Fibroblast of pulmonary artery (primary cell): Measurements from ENCODE around the gene C2orf15.

Experiments
- DNase-seq: peaks from one replicate; pipeline ENCODE4 v3.0.0-alpha.2; 2010; ENCODE audit warnings: low read depth
- H3K4me3 ChIP-seq: replicated peaks from 2 replicates; pipeline ENCODE4 v1.5.1; 2011; ENCODE audit warnings: low read depth, mild to moderate bottlenecking, control low read depth, low read length, moderate library complexity
- TF ChIP-seq, protein P1 (sequence below): IDR thresholded peaks from 2 replicates; pipeline ENCODE4 v1.5.1; 2011; ENCODE audit warnings: mild to moderate bottlenecking, control low read depth, low read length, inconsistent platforms; ENCODE audit errors: missing control alignments

C2orf15 gene

DNA sequence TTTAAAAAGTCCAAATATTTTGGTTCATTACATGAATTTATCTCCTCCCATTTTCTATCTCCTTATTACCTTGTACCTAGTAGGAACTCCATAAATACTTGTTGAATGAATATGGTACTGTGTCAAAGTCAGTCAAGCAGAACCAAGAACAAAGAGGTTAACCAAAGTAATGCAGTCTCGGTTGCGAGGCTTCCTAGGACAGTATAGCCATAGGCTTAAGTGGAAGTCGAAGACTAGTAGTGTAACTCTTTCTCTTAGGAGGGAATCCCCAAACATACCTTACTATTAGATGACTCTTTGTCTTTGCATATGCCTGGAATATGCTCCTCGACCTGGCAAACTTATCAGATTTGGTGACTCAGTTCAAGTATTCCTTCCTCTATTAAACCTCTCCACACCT lies 18.1 kb downstream of the C2orf15 start:
- TF ChIP-seq, protein P1, sequence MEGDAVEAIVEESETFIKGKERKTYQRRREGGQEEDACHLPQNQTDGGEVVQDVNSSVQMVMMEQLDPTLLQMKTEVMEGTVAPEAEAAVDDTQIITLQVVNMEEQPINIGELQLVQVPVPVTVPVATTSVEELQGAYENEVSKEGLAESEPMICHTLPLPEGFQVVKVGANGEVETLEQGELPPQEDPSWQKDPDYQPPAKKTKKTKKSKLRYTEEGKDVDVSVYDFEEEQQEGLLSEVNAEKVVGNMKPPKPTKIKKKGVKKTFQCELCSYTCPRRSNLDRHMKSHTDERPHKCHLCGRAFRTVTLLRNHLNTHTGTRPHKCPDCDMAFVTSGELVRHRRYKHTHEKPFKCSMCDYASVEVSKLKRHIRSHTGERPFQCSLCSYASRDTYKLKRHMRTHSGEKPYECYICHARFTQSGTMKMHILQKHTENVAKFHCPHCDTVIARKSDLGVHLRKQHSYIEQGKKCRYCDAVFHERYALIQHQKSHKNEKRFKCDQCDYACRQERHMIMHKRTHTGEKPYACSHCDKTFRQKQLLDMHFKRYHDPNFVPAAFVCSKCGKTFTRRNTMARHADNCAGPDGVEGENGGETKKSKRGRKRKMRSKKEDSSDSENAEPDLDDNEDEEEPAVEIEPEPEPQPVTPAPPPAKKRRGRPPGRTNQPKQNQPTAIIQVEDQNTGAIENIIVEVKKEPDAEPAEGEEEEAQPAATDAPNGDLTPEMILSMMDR: no peak
- no peak overlapping the region for H3K4me3 ChIP-seq
- no peak for DNase-seq

DNA sequence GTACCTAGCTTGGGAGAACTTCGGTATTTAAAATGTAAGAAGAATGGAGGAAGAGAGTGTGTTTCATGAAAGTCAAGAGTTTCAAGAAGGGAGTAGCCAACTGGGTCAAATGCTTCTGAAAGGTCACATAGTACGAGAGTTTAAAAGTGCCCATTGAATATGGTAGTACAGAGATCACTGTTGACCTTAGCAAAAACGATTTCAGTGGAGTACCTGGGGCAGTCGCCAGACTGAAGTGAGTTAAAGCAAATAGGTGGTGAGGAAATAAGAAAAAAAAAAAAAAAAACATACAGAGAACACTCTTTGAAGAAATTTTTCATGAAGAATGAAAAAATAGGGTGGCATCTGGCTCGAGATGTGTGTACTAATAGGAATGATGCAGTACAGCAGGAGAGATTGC lies 24.7 kb downstream of the C2orf15 start:
- no peak overlapping the region for H3K4me3 ChIP-seq
- DNase-seq: no peak
- TF ChIP-seq, protein P1: no peak

DNA sequence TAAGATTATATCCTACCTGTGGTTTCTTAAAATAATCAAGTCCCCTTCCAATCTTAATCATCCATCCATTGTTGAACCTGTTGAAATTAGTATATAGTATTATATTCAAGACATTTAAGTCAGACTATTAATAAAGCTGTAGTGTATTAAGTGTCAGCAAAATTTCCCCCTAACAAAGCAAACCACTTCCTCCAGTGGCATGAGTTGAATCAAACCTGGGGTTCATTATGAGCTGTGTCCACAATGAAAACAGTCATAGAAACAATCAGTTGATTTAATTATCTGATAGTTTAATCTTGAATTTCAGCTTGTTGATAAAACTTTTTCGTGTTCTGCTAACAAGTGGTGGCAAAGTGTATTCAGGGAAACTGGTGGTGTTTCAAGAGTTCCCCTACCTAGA lies 28.0 kb downstream of the C2orf15 start:
- no peak overlapping the region for H3K4me3 ChIP-seq
- no peak for DNase-seq
- TF ChIP-seq, protein P1: no peak

DNA sequence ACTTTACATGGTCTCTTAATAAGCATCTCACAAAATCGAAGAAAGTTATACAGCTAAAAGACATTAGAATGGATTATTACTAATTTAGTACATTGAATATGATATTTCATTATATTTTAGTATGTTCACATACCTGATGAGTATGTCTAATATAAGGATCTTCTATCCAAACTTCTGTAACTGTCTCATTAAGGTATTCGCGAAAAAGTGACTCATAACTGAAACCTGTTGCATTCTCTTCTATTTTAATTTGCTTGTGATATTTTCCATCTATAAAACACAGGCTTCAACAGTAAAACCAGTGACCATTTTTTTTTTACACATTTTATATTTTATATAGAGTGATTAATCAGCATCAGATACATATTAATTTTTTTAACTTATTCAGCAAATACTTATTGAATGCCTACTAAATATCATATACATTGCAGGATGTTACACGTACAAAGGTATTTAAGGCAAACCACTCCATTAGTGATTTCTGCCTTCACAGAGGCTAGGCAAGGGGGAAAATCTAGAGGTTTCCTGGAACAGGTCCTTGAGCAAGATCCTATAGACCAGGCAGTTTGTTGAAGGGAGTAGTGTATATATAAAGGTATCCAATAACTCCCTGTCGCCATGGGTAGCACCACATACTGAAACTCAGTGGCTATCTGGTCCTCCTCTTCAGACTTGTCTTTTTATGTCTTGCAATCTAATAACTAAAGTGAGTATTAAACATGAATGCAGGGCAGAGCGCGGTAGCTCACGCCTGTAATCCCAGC lies 30.1 kb downstream of the C2orf15 start:
- DNase-seq: no peak
- TF ChIP-seq, protein P1: no peak
- H3K4me3 ChIP-seq: no peak overlapping the region

DNA sequence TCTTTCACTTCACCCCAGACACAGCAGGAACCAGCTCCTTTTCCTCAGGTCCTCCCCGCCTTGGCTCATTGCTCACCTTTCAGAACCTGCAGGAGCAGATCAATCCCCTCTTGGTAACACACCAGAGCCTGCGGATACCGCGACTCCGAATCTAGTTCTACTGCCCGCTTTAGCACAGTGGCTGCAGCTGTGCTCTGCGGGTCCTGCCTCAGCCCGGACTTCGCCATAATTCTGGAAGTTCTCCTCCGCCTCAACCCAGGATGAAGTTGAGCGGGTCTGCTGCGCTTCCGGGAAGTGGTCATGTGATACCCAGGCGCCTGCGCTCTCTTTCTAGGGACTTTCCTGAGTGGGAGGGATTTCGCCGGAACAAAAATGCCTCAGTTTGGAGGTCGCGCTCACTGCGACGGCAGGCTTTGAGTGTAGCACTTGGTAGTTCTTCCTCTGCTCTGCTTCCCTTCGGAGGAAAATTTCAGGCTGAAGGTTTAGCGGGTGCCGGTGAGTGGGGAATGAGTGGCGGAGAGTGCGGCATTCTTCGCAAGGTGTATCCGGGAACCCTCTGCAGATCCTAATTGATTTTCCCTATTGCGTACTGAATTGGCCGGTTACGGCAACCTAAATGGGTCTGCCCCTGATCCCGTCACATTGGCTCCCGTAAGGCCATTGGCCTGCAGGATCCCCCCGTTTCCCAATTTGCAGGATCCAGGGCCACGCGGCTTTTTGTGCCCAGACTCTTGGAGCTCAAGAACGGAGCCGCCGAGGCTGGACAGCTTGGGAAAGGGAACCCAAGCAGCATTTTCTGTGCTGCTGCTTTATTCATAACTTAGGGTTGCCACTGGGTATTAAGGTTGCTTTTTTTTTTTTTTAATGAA lies 39.5 kb downstream of the C2orf15 start, which contains the start of the genes MITD1 and MRPL30:
MITD1 (minus strand) TSS at position 304 of the 869 bp plus-strand sequence; CDS start at position 227, 77 bp downstream.
MRPL30 (plus strand) TSS at position 430 of the 869 bp plus-strand sequence. CDS start 5,020 bp downstream, outside the sequence.
- H3K4me3 ChIP-seq: peak within 1 kb of the TSS; percentile 100
- TF ChIP-seq, protein P1: no peak
- peak; percentile 98 for DNase-seq

DNA sequence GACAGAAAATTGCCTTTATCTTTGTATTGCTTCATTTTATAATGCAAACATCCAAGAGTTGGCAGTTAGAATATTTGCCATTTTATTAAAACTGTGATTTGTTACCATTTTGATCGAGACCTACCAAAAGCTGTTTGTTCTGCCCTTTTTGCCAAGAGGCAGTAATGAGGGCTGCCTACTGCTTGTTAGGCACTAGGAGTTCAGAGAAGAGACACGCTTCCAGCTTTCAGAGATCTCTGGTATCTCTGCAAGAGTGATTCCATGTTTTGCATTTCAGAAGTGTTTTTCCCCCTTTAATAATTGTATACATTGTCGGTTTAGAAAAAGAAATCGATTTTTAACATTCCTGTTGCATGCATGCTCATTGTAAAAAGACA lies 40.1 kb downstream of the C2orf15 start:
- DNase-seq: no peak
- TF ChIP-seq, protein P1: no peak
- peak overlapping the region; percentile 100 for H3K4me3 ChIP-seq
